ENCODE measurements around the gene VDAC2.

VDAC2 gene

DNA sequence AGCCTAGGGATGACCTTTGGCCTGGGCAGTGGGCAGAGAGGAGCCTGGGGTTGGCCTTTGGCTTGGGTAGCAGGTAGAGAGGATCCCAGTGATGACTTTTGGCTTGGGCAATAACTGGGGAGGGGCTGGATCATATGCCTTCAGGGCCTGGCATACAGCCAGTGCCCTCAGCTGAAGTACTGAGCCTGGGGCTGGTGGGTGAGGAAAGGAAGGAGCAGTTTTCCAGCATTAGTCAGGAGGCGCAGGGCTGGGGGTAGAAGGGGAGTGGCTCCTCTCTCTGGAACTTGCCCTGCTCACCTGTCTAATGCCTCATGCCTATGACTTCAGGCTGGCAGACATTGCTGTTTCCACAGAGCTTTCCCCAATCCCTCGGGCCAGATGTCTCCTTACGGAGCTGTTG, 40.3 kb downstream of the VDAC2 start:
- no peak for DNase-seq (ENCODE audit: low read depth in 2 of 2)

GRCh38 chr10:75253281-75254220, 43.0 kb downstream of the VDAC2 start:
- no peak for DNase-seq (ENCODE audit: low read depth in 2 of 2)

DNA sequence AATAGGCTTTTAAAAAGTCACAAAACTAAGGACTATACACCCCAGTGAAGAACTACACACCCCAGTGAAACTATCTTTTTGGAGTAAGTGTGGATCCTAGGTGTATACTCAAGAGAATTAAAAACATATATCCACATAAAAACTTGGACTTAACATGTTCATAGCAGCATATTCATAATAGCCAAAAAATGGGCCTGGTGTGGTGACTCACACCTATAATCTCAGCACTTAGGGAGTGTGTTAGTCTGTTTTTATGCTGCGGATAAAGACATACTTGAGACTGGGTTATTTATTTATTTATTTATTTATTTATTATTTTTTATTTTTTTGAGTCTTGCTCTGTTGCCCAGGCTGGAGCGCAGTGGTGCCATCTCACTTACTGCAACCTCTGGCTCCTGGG, 44.1 kb downstream of the VDAC2 start:
- no peak for DNase-seq (ENCODE audit: low read depth in 2 of 2)

DNA sequence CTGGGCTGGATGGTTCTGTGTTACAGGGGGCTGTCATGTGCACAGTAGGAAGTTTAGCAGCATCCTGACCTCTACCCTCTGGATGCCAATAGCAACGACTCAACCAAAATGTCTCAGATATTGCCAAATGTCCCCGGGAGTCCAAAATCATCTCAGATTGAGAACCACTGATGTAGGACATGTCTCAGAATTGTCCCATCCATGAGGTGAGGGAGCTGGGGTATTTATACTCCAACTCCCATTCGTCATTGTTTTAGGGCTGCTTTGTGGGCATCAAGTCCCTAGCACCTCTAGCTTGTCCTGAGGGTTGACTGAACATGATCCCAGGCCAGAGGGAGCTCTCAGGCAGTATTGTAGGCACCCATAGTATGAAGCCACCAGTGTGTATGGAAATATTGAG, 50.4 kb downstream of the VDAC2 start:
- DNase-seq (ENCODE audit: low read depth in 2 of 2) = no peak

DNA sequence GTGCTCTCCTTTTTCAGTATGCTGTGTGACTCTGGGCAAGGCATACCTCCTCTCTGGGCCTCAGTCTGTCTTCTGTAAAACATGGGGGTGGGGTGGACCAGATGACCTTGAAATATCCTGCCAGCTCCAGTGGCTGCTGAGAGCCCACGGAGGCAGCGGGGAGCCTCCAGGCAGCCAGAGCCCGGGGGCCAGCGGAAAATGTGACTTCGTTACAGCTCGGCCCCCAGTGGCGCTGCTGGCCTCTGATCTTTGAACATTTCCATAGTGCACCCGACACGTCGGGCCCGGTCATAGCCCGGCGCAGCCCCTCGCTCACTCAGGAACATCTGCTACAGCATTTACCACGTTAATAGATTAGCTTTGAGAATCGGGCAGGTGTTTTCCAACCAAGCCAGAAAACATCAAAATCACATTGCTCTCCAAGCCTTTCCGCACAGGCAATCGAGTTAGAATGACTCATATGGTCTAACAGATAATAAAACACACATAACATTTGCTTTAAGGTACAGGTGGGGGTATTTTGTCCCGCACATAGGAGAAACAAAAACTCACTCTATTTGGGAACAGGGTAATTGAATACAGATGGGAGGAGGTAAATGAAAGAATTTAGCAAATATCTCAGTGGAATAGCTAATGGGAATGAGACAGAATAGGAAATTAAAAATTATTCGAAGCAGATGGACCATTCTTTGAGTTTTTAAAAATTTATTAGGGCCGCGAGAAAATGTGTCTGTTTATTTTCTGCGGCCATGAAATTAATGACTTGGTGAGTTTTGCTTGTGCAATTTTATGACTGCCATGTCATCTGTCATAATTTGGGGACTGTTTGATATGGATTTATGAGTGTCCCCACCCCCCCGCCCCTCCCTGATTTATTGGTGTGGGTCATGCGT, 51.5 kb downstream of the VDAC2 start:
- peak; percentile 53 to 55 for DNase-seq (ENCODE audit: low read depth in 2 of 2)

GRCh38 chr10:75263806-75264205, 53.2 kb downstream of the VDAC2 start:
- DNase-seq (ENCODE audit: low read depth in 2 of 2) = no peak

GRCh38 chr10:75265856-75266255, 55.3 kb downstream of the VDAC2 start:
- no peak for DNase-seq (ENCODE audit: low read depth in 2 of 2)

DNA sequence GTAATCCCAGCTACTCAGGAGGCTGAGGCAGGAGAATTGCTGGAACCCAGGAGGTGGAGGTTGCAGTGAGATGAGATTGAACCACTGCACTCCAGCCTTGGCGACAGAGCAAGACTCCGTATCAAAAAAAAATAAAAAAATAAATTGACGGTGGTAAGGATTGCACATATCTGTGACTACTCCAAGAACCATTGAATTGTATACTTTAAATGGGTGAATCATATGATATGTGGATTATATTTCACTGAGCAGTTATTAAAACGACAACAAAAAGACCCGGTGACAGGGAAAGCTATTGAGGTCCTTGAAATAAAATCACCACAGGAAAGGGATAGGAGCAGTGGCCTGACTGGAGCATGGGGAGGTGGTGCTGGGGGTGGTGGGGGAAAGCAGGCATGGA, 56.3 kb downstream of the VDAC2 start:
- DNase-seq (ENCODE audit: low read depth in 2 of 2) = no peak

DNA sequence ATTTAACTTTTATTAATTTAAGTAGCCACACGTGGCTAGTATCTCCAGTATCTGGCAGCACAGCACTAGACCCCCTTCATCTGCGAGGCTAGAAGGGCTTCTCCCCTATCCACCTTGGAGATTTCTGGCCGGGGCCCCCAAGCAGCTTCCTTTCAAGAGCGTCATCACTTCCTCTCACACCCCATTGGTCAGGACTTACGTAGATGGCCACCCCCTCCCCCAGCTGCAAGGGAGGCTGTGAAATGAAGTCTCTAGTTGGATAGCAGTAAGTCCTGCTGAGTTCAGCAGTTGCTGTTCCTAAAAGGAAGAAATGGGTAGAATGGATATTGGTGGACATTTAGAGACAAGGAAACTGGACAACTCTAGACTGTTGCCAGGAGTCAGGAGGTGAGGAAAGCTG, 59.0 kb downstream of the VDAC2 start:
- DNase-seq (ENCODE audit: low read depth in 2 of 2) = no peak

GRCh38 chr10:75272094-75272493, 61.5 kb downstream of the VDAC2 start:
- no peak for DNase-seq (ENCODE audit: low read depth in 2 of 2)

DNA sequence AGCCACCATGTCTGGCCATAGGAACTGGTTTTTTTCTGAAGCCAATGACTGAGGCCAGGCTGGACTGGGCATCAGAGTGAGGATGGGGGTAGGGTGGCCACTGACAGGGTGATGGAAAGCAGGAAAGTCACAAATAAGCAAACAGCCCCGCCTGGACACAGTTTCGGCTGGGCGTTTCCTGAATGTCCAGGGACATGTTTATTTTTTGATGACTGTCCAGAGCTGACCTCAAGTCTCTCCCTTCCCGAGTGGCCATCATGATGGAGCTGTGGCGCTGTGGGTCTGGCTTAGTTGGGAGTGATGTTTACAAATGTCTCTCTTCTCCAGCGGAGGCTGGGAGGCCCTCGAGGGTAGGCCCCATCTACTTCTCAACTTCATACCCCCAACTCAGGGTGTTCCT, 62.3 kb downstream of the VDAC2 start:
- no peak for DNase-seq (ENCODE audit: low read depth in 2 of 2)

GRCh38 chr10:75276069-75276872, 65.7 kb downstream of the VDAC2 start:
- DNase-seq (ENCODE audit: low read depth in 2 of 2) = no peak

DNA sequence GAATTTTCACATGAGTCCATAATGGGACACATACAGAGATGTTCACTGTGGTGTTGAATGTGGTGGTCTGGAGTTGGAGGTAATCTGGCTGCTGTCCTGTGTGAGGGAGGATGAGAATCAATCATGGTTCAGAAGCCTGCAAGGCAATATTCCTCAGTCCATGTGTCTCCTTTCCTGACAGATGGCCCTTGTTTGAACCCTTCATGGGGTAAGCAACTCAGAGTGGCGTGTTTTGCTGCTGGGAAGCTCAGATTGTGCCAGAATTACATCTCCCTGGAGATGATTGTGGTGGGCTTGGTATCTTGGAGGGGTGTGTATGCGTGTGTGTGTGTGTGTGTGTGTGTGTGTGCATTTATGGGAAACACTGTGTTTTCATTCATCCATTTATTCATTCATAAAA, 69.6 kb downstream of the VDAC2 start:
- no peak for DNase-seq (ENCODE audit: low read depth in 2 of 2)

All from fibroblast of skin of left quadriceps (primary cell).